HepG2 (cell line): ENCODE measurements around the gene PELO. TPM values are rescaled to one million over a fixed set of nuclear protein-coding genes. Genes with fewer than 3 reads are reported as not detected.

Source experiments
- BATF2 ChIP-seq: sonication (generic); formaldehyde crosslinking; IDR thresholded peaks from 2 replicates; pipeline ENCODE4 v1.8.0; 2022; ENCODE audit warnings: mild to moderate bottlenecking, missing genetic modification reagents, moderate library complexity
- HOXD1 ChIP-seq: sonication (generic); formaldehyde crosslinking; IDR thresholded peaks from 2 replicates; pipeline ENCODE4 v1.5.0; 2020; ENCODE audit warnings: missing genetic modification reagents
- POGK ChIP-seq: sonication (generic); formaldehyde crosslinking; conservative IDR thresholded peaks from 2 replicates; pipeline ENCODE4 v1.8.0; 2022; ENCODE audit warnings: mild to moderate bottlenecking, moderate library complexity, missing genetic modification reagents
- RNF2 ChIP-seq: fragments of 450-650 bp; conservative IDR thresholded peaks from 2 replicates; pipeline ENCODE4 v1.6.1; 2016; ENCODE audit warnings: low read depth
- ZBED4 ChIP-seq: sonication (generic); formaldehyde crosslinking; IDR thresholded peaks from 2 replicates; pipeline ENCODE4 v1.4.0; 2020; ENCODE audit warnings: missing genetic modification reagents, borderline replicate concordance
- ZNF263 ChIP-seq: sonication (generic); formaldehyde crosslinking; IDR thresholded peaks from 2 replicates; pipeline ENCODE4 v1.4.0; 2020; ENCODE audit warnings: missing genetic modification reagents
- ZNF773 ChIP-seq: sonication (generic); formaldehyde crosslinking; IDR thresholded peaks from 2 replicates; pipeline ENCODE4 v1.4.0; 2020; ENCODE audit warnings: missing genetic modification reagents, borderline replicate concordance
- polyA plus RNA-seq, 8 experiments: library from polyadenylated mRNA; depleted of rRNA in 3 of 8; stranded (reverse) in 7 of 8; unstranded in 1 of 8; fragments of >200 nt; fragmentation: Illumina TruSeq in 4 of 8; extraction: Trizol in 4 of 8; gene quantifications; 2 replicates each; pipeline versions ENCODE4 v1.2.1 to v1.2.3, GENCODE V29; 2011 to 2016; ENCODE audit warnings: low read depth in 4 of 8, missing spikeins in 1 of 8, mixed read lengths in 1 of 8; ENCODE audit not compliant: insufficient read depth in 1 of 8
- total RNA-seq, 5 experiments: library from RNA; depleted of rRNA; stranded (reverse); fragments of >200 nt; fragmentation: Illumina TruSeq; extraction: Trizol; gene quantifications; 2 replicates each; pipeline ENCODE4 v1.2.3, GENCODE V29; 2016; ENCODE audit warnings: low read depth in 1 of 5
- TF ChIP-seq, protein P1 (sequence below): sonication (generic); formaldehyde crosslinking; IDR thresholded peaks from 2 replicates; pipeline ENCODE4 v1.4.0; 2020; ENCODE audit warnings: missing genetic modification reagents, borderline replicate concordance
- TF ChIP-seq, protein P2 (sequence below): fragments of 450-650 bp; IDR thresholded peaks from 2 replicates; pipeline ENCODE4 v1.6.1; 2017; ENCODE audit warnings: mild to moderate bottlenecking
- TF ChIP-seq, protein P3 (sequence below): sonication (generic); formaldehyde crosslinking; IDR thresholded peaks from 2 replicates; pipeline ENCODE4 v1.8.0; 2022; ENCODE audit warnings: mild to moderate bottlenecking, missing genetic modification reagents, moderate library complexity
- TF ChIP-seq, protein P4 (sequence below): sonication (generic); formaldehyde crosslinking; IDR thresholded peaks from 2 replicates; pipeline ENCODE4 v1.5.1; 2020; ENCODE audit warnings: mild to moderate bottlenecking, moderate library complexity, missing genetic modification reagents

The PELO gene
- total and polyA plus RNA-seq, 2 of the 13 experiments (the other 11 are each of a cell fraction or from before 2014, with no cell fraction given): 19.0 to 23.9 TPM

DNA sequence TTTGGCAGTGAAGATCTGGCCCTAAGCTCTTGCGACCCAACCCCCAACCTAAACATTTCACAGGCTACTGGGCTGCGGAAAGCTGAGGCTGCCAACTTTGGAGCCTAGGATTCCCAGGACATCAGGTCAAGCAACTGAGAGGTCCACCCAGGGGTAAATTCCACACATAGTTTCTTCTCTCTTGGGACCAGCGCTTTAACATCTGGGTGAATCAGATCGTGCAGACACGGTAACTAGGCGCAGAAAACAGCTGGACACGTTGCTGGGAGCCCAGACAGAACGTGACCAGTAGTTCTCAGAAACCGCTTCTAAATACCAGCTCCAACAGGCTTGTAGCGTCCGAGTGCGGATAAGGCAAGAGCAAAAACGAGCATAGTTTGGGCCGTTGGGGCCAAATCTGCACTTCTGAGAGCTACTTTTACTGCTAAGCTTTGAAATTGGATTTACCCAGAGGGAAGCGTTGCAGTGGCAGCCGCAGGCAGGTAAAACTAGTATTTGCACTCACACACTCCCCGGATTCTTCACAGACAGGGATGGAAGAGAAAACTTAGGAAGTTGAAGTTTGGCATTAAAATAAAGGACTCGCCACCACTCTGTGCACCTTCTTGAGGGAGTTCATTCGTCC, 11.8 kb downstream of the PELO start (continued):
- TF ChIP-seq, protein P1, sequence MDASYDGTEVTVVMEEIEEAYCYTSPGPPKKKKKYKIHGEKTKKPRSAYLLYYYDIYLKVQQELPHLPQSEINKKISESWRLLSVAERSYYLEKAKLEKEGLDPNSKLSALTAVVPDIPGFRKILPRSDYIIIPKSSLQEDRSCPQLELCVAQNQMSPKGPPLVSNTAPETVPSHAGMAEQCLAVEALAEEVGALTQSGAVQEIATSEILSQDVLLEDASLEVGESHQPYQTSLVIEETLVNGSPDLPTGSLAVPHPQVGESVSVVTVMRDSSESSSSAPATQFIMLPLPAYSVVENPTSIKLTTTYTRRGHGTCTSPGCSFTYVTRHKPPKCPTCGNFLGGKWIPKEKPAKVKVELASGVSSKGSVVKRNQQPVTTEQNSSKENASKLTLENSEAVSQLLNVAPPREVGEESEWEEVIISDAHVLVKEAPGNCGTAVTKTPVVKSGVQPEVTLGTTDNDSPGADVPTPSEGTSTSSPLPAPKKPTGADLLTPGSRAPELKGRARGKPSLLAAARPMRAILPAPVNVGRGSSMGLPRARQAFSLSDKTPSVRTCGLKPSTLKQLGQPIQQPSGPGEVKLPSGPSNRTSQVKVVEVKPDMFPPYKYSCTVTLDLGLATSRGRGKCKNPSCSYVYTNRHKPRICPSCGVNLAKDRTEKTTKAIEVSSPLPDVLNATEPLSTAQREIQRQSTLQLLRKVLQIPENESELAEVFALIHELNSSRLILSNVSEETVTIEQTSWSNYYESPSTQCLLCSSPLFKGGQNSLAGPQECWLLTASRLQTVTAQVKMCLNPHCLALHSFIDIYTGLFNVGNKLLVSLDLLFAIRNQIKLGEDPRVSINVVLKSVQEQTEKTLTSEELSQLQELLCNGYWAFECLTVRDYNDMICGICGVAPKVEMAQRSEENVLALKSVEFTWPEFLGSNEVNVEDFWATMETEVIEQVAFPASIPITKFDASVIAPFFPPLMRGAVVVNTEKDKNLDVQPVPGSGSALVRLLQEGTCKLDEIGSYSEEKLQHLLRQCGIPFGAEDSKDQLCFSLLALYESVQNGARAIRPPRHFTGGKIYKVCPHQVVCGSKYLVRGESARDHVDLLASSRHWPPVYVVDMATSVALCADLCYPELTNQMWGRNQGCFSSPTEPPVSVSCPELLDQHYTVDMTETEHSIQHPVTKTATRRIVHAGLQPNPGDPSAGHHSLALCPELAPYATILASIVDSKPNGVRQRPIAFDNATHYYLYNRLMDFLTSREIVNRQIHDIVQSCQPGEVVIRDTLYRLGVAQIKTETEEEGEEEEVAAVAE (CRISPR knock-in tag): no peak
- no peak for TF ChIP-seq HOXD1 (CRISPR knock-in tag)
- TF ChIP-seq RNF2: no peak
- no peak for TF ChIP-seq ZNF263 (CRISPR knock-in tag)
- TF ChIP-seq ZNF773: no peak
- no peak for TF ChIP-seq POGK (CRISPR knock-in tag)
- TF ChIP-seq, protein P2, sequence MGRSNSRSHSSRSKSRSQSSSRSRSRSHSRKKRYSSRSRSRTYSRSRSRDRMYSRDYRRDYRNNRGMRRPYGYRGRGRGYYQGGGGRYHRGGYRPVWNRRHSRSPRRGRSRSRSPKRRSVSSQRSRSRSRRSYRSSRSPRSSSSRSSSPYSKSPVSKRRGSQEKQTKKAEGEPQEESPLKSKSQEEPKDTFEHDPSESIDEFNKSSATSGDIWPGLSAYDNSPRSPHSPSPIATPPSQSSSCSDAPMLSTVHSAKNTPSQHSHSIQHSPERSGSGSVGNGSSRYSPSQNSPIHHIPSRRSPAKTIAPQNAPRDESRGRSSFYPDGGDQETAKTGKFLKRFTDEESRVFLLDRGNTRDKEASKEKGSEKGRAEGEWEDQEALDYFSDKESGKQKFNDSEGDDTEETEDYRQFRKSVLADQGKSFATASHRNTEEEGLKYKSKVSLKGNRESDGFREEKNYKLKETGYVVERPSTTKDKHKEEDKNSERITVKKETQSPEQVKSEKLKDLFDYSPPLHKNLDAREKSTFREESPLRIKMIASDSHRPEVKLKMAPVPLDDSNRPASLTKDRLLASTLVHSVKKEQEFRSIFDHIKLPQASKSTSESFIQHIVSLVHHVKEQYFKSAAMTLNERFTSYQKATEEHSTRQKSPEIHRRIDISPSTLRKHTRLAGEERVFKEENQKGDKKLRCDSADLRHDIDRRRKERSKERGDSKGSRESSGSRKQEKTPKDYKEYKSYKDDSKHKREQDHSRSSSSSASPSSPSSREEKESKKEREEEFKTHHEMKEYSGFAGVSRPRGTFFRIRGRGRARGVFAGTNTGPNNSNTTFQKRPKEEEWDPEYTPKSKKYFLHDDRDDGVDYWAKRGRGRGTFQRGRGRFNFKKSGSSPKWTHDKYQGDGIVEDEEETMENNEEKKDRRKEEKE: no peak
- no peak for TF ChIP-seq ZBED4 (CRISPR knock-in tag)
- TF ChIP-seq, protein P3, sequence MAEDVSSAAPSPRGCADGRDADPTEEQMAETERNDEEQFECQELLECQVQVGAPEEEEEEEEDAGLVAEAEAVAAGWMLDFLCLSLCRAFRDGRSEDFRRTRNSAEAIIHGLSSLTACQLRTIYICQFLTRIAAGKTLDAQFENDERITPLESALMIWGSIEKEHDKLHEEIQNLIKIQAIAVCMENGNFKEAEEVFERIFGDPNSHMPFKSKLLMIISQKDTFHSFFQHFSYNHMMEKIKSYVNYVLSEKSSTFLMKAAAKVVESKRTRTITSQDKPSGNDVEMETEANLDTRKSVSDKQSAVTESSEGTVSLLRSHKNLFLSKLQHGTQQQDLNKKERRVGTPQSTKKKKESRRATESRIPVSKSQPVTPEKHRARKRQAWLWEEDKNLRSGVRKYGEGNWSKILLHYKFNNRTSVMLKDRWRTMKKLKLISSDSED (CRISPR knock-in tag): no peak
- TF ChIP-seq, protein P4, sequence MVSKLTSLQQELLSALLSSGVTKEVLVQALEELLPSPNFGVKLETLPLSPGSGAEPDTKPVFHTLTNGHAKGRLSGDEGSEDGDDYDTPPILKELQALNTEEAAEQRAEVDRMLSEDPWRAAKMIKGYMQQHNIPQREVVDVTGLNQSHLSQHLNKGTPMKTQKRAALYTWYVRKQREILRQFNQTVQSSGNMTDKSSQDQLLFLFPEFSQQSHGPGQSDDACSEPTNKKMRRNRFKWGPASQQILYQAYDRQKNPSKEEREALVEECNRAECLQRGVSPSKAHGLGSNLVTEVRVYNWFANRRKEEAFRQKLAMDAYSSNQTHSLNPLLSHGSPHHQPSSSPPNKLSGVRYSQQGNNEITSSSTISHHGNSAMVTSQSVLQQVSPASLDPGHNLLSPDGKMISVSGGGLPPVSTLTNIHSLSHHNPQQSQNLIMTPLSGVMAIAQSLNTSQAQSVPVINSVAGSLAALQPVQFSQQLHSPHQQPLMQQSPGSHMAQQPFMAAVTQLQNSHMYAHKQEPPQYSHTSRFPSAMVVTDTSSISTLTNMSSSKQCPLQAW (CRISPR knock-in tag): no peak
- no peak for TF ChIP-seq BATF2 (CRISPR knock-in tag)
